C4-2B (cell line): ENCODE data around the gene TMEM269.

Source experiments
- H3K27ac ChIP-seq: fragments of 450-650 bp; 2 replicates; pipeline ENCODE4 v1.5.1; 2017
- ZFX ChIP-seq: fragments of 450-650 bp; IDR thresholded peaks from 2 replicates; pipeline ENCODE4 v1.6.1; 2017
- TF ChIP-seq, protein P1 (sequence below): fragments of 450-650 bp; conservative IDR thresholded peaks from 2 replicates; pipeline ENCODE4 v1.5.1; 2017; ENCODE audit warnings: mild to moderate bottlenecking

Gene TMEM269

DNA sequence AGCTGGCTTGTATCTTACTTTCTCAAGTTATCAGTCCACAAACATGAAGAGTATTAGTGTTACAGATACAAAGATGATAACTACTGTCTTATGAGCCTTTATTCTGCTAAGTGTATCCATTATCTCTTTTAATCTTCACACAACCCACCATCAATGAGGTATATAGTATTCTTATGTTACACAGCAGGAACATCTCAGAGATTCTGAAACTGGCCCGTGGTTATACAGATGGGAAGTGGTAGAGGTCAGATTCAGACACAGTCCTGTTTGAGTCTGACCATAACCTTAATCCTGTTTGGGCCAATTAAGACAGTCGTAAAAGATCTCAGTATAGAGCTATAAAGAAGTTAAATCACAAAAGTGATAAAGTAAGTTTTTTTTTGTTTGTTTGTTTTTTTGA lies 5.1 kb upstream of the TMEM269 start:
- TF ChIP-seq, protein P1, sequence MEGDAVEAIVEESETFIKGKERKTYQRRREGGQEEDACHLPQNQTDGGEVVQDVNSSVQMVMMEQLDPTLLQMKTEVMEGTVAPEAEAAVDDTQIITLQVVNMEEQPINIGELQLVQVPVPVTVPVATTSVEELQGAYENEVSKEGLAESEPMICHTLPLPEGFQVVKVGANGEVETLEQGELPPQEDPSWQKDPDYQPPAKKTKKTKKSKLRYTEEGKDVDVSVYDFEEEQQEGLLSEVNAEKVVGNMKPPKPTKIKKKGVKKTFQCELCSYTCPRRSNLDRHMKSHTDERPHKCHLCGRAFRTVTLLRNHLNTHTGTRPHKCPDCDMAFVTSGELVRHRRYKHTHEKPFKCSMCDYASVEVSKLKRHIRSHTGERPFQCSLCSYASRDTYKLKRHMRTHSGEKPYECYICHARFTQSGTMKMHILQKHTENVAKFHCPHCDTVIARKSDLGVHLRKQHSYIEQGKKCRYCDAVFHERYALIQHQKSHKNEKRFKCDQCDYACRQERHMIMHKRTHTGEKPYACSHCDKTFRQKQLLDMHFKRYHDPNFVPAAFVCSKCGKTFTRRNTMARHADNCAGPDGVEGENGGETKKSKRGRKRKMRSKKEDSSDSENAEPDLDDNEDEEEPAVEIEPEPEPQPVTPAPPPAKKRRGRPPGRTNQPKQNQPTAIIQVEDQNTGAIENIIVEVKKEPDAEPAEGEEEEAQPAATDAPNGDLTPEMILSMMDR = no peak
- no peak for TF ChIP-seq ZFX
- no peak overlapping the region for H3K27ac ChIP-seq

DNA sequence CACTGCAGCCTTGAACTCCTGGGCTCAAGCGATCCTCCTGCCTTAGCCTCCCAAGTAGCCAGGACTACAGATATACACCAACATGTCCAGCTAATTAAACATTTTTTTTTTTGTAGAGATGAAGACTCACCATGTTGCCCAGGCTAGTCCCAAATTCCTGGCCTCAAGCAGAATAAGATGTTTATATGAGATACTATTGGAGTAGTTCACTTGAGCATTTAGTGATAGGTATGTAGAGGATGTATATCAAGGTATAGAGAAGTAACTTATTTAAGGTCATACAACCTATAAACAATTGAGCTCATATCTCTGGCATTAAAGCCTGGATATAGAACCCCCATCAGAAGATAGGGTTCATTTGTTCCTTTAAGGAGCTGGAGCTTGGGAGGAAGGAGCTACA lies 4.6 kb upstream of the TMEM269 start:
- TF ChIP-seq ZFX = no peak
- TF ChIP-seq, protein P1 = no peak
- H3K27ac ChIP-seq = no peak overlapping the region

DNA sequence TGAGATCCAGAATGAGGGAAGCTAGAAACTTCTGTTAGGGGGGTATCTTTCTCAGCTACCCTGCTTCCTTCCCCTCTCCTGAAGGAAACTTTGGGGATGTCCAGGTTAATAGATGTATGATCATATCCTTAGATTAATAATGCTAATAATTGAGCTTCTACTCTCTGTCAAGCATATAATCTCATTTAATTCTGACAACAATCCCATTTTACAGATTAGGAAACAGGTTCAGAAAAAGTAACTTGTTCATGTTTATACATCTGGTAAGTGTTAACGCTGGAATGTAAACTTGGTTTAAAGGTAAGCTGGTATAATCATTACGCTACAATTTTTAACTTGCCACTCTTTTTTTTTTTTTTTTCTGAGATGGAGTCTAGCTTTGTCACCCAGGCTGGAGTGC lies 1.7 kb upstream of the TMEM269 start:
- no peak for TF ChIP-seq ZFX
- TF ChIP-seq, protein P1 = no peak
- H3K27ac ChIP-seq = no peak overlapping the region

DNA sequence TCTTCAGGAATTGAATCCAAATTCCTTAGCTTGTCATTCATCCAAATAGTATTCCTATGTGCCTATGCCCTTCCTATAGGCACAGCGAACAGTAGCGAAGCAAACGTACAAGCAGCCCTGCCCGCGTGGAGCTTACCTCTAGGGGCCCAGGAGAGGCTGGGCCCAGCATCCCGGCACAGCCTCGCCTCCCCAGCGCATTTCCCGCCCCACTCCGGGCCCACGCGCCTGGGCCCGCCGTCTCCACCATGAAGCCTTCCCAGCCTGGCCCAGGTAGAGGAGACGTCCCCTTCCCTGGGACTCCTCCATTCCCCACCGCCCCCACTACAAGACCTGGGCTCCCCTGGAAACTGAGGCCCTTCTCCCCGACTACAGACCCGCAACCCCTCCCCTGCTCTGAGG lies 245 bp upstream of the TMEM269 start:
- no peak overlapping the region for H3K27ac ChIP-seq
- no peak for TF ChIP-seq ZFX
- TF ChIP-seq, protein P1 = no peak

DNA sequence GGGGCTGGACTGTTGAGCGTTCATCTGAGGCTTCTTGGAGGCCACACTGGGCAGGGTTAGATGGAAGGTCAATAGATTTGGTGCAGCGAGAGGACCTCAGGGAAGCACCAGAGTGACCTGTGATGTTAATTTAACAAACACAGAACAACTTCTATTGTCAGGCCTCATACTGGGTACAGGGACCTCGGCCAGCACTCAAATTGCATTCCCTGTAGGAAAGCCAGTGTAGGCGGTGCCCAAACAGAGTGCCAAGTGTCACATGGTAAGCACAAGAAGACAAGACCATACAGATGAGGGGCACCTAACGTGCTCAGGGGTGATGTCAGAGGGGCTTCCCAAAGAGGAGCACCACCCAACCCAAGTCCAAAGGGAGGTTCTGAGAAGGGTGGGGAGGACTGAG lies 1.3 kb downstream of the TMEM269 start:
- H3K27ac ChIP-seq = no peak overlapping the region

DNA sequence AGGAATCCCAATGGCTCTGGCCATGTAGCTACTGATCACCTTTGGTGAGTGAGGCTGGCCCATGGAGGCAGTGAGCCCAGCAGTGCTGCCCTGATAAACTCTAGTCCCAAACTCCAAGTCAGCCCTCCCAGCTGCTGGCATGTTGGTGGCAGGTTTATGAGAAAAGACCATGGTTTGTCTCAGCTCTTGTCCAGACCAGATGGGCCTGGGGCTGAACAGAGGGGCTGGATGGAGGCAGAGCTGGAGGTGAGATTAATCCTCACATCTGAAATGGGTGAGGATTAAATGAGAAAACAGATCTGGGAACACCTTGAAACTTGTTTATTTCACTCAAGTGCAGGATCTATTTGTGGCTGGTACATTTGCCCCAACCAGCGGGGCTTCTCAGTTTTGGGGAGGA lies 3.2 kb downstream of the TMEM269 start:
- no peak for TF ChIP-seq ZFX
- TF ChIP-seq, protein P1 = no peak

More for the DNA sequence above, 1.3 kb downstream of the TMEM269 start:
- no peak for TF ChIP-seq ZFX
- TF ChIP-seq, protein P1 = no peak

DNA sequence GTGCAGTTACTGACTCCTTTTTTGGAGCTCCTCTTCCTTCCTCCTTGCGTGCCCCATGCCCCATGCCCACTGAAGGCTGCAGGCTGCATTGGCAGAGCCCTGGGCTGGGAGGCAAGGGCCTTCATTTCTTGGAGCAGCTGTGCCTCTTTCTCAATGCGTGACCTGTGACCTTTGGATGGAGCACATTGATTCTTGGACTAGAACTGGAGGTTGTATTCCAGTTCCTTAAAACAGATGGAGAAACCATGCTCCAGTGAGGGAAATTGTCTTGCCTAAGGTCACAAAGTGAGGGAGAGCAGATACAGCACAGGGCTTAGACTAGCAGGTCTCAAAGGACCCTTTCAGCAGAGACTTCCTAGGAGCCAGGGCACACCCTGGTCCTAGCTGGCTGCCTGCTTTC lies 9.0 kb downstream of the TMEM269 start:
- no peak for TF ChIP-seq ZFX
- TF ChIP-seq, protein P1 = no peak
- H3K27ac ChIP-seq = no peak overlapping the region

More for the DNA sequence above, 3.2 kb downstream of the TMEM269 start:
- H3K27ac ChIP-seq = no peak overlapping the region
